ENCODE data around the gene CMTM6.

CMTM6 gene

GRCh38 chr3:32502118-32502945 lies at the start of gene CMTM6:
CMTM6 (minus strand) TSS chr3:32502852; CDS start chr3:32502745, 107 bp downstream.
- TF ChIP-seq CTCF (IDR thresholded peaks at IDR 0.05; ENCODE audit: insufficient read depth, low read depth, low read length, missing control alignments): no peak
- peak; percentile 85 for DNase-seq (ENCODE audit: low read depth)

DNA sequence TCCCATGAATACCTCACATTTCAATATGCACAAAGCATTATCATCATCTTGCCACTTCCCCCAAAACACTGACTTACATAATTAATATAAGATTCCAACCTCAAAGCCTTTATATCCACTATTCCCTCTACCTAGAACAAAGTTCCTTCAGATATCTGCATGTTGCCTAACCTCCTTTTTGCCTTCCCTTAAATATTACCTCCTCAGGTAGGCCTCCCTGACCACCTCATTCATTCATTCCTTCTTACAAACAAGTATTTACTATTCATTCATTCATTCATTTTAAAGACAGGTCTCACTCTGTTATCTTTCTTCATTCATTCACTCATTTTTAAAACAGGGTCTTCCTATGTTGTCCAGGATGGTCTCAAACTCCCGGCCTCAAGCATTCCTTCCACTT lies 49.4 kb upstream of the CMTM6 start:
- no peak for DNase-seq (ENCODE audit: low read depth)
- TF ChIP-seq CTCF (IDR thresholded peaks at IDR 0.05; ENCODE audit: insufficient read depth, low read depth, low read length, missing control alignments): no peak
- no peak overlapping the region for H3K4me3 ChIP-seq (ENCODE audit: low read depth, low read length)

More at GRCh38 chr3:32502118-32502945, at the start of gene CMTM6:
- H3K4me3 ChIP-seq (ENCODE audit: low read depth, low read length): peak within 1 kb of the TSS; percentile 78

GRCh38 chr3:32551496-32551895 lies 48.8 kb upstream of the CMTM6 start:
- no peak for DNase-seq (ENCODE audit: low read depth)
- H3K4me3 ChIP-seq (ENCODE audit: low read depth, low read length): no peak overlapping the region
- TF ChIP-seq CTCF (IDR thresholded peaks at IDR 0.05; ENCODE audit: insufficient read depth, low read depth, low read length, missing control alignments): no peak

DNA sequence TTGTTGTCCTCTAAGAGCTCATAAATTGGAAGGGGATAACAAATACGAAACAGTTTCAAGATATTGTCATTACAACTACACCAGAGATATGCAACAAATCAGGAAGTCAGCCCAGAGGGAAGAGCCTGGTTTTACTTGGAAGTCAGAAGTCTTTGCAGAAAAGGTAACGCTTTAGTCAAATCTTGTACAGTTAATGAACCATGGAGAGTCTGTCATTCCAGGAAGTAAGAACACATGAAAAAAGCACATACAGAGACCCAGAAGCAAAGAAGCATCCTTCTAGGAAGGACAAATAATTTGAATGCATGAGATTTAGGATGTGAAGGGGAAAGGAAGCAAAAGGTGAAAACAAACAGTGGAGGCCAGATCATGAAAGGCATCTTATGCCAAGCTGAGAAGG lies 48.4 kb upstream of the CMTM6 start:
- no peak for TF ChIP-seq CTCF (IDR thresholded peaks at IDR 0.05; ENCODE audit: insufficient read depth, low read depth, low read length, missing control alignments)
- no peak for DNase-seq (ENCODE audit: low read depth)
- no peak overlapping the region for H3K4me3 ChIP-seq (ENCODE audit: low read depth, low read length)

GRCh38 chr3:32545305-32545704 lies 42.7 kb upstream of the CMTM6 start:
- H3K4me3 ChIP-seq (ENCODE audit: low read depth, low read length): no peak overlapping the region
- no peak for TF ChIP-seq CTCF (IDR thresholded peaks at IDR 0.05; ENCODE audit: insufficient read depth, low read depth, low read length, missing control alignments)
- DNase-seq (ENCODE audit: low read depth): no peak

DNA sequence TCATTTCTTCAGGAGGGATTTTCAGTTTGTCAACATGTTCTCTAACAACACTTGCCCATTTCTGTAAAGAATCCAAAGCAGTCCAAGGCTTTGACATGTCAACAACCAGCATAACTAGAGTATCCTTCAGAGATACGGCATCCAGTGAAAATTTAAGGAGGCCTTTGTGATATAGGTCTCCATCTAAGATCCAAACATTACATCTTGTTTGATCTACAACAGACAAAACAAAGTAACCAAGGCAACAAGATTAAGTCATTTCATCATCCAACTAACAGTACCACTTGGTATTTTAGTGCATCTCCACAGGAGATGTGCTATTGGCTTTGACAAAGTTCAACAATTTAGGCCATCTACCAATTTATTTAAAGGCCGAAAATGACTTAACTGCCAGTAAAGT lies 42.2 kb upstream of the CMTM6 start:
- no peak for DNase-seq (ENCODE audit: low read depth)
- no peak for TF ChIP-seq CTCF (IDR thresholded peaks at IDR 0.05; ENCODE audit: insufficient read depth, low read depth, low read length, missing control alignments)
- H3K4me3 ChIP-seq (ENCODE audit: low read depth, low read length): no peak overlapping the region

- DNase-seq (ENCODE audit: low read depth): no peak
- no peak for TF ChIP-seq CTCF (IDR thresholded peaks at IDR 0.05; ENCODE audit: insufficient read depth, low read depth, low read length, missing control alignments)
- no peak overlapping the region for H3K4me3 ChIP-seq (ENCODE audit: low read depth, low read length)
These were observed 40.2 kb upstream of the CMTM6 start for GRCh38 chr3:32542807-32543206.

Data from GM12865 (cell line).